Measurements from ENCODE around the gene EML1.

DNA sequence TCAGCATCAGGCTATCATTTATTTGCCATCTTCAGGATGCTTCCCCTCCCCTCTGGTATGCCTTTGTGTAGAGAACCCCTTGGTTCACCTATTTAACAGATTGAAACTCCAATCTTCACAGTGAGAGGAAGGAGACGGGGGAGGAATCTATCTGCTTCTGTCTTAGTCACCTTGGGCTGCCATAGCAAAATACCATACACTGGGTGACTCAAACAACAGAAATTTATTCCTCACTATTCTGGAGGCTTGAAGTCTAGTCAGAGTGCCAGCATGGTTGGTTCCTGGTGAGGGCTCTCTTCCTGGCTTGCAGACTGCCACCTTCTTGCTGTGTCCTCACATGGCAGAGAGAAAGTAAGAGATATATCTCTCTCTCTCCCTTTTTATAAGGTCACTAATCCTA is 13.5 kb upstream of the EML1 start:
- TF ChIP-seq, protein P1, sequence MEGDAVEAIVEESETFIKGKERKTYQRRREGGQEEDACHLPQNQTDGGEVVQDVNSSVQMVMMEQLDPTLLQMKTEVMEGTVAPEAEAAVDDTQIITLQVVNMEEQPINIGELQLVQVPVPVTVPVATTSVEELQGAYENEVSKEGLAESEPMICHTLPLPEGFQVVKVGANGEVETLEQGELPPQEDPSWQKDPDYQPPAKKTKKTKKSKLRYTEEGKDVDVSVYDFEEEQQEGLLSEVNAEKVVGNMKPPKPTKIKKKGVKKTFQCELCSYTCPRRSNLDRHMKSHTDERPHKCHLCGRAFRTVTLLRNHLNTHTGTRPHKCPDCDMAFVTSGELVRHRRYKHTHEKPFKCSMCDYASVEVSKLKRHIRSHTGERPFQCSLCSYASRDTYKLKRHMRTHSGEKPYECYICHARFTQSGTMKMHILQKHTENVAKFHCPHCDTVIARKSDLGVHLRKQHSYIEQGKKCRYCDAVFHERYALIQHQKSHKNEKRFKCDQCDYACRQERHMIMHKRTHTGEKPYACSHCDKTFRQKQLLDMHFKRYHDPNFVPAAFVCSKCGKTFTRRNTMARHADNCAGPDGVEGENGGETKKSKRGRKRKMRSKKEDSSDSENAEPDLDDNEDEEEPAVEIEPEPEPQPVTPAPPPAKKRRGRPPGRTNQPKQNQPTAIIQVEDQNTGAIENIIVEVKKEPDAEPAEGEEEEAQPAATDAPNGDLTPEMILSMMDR (IDR thresholded peaks at IDR 0.05) = no peak
- TF ChIP-seq EP300 (IDR thresholded peaks at IDR 0.05) (no peak), POLR2A (IDR thresholded peaks at IDR 0.05) (no peak)
